ENCODE results near the gene SLC26A9.

DNA sequence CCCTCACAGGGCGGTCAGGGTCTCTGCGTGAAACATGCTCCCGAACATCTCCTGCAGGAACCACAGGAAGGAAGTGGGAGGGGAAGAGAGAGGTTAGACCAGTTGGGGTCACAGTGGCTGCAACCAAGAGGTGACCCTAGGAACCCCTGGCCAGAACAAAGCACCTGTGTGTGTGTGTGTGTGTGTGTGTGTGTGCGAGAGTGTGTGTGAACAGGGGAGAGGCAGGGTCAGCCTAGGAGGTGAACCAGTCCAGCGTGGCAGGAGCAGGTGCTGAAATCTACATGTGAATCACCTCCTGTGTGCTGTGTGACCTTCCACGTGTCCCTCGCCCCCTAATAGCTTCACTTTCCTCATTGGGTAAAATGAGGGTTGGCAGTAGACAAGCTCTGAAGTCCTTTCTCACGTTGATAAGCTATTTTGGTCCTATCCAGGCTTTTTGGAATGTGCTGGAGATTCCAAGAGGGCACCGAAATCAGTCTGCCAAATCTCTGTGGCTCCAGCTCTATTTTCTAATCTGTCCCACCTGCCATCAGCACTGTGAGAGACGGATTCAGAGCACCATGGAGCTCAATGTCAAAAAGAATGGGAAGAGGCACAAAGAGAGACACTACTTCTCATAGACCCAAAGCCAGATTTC is 27.8 kb downstream of the SLC26A9 start:
- TF ChIP-seq, protein P1, sequence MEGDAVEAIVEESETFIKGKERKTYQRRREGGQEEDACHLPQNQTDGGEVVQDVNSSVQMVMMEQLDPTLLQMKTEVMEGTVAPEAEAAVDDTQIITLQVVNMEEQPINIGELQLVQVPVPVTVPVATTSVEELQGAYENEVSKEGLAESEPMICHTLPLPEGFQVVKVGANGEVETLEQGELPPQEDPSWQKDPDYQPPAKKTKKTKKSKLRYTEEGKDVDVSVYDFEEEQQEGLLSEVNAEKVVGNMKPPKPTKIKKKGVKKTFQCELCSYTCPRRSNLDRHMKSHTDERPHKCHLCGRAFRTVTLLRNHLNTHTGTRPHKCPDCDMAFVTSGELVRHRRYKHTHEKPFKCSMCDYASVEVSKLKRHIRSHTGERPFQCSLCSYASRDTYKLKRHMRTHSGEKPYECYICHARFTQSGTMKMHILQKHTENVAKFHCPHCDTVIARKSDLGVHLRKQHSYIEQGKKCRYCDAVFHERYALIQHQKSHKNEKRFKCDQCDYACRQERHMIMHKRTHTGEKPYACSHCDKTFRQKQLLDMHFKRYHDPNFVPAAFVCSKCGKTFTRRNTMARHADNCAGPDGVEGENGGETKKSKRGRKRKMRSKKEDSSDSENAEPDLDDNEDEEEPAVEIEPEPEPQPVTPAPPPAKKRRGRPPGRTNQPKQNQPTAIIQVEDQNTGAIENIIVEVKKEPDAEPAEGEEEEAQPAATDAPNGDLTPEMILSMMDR (IDR thresholded peaks at IDR 0.05; ENCODE audit: low read depth, low read length, poor library complexity, severe bottlenecking): no peak
- TF ChIP-seq EZH2phosphoT487 (IDR thresholded peaks at IDR 0.05; ENCODE audit: borderline replicate concordance, low read length): no peak
